ENCODE measurements around the gene AGAP5. TPM values are rescaled to one million over a fixed set of nuclear protein-coding genes. Genes with fewer than 3 reads are reported as not detected.

Gene AGAP5
- total and polyA plus RNA-seq, 2 of the 13 experiments (the other 11 are each of a cell fraction or from before 2014, with no cell fraction given), result 5.3 to 7.9 TPM

GRCh38 chr10:73625004-73625883 lies 72.7 kb downstream of the AGAP5 start (continued):
- TF ChIP-seq ZBTB10 (CRISPR knock-in tag; IDR thresholded peaks at IDR 0.05; ENCODE audit: borderline replicate concordance) (peak; percentile 89), CC2D1A (CRISPR knock-in tag; IDR thresholded peaks at IDR 0.05) (no peak), XBP1 (CRISPR knock-in tag; IDR thresholded peaks at IDR 0.05) (no peak), BATF2 (CRISPR knock-in tag; IDR thresholded peaks at IDR 0.05) (0 out of 2 replicates have a peak, but pooled peaks have one; percentile 62), ZZZ3 (CRISPR knock-in tag; IDR thresholded peaks at IDR 0.05; ENCODE audit: borderline replicate concordance) (no peak), POLR2A (IDR thresholded peaks at IDR 0.05; ENCODE audit: insufficient read depth in 1 of 2, low read depth in 2 of 2, low read length in 2 of 2) (0 out of 4 replicates have a peak, but pooled peaks of 1 of the 2 experiments have one; percentile 32), ZNF563 (CRISPR knock-in tag; IDR thresholded peaks at IDR 0.05) (0 out of 2 replicates have a peak, but pooled peaks have one; percentile 6), E2F5 (CRISPR knock-in tag; conservative IDR thresholded peaks at IDR 0.05) (no peak), NFKB2 (CRISPR knock-in tag; IDR thresholded peaks at IDR 0.05; ENCODE audit: borderline replicate concordance) (peak; percentile 61; the same call in 1 of the 2 replicates), ZBTB7B (CRISPR knock-in tag; IDR thresholded peaks at IDR 0.05) (no peak), KDM1A (CRISPR knock-in tag; IDR thresholded peaks at IDR 0.05) (no peak), ZBTB38 (CRISPR knock-in tag; IDR thresholded peaks at IDR 0.05) (no peak), RELA (CRISPR knock-in tag; IDR thresholded peaks at IDR 0.05) (no peak), MAFK (conservative IDR thresholded peaks at IDR 0.05 in 1 of 2, IDR thresholded peaks at IDR 0.05 in 1 of 2; ENCODE audit: low read length in 2 of 2) (no peak), RBFOX2 (IDR thresholded peaks at IDR 0.05; ENCODE audit: low read depth, low read length) (no peak), NAIF1 (CRISPR knock-in tag; IDR thresholded peaks at IDR 0.05; ENCODE audit: borderline replicate concordance) (no peak)
- TF ChIP-seq, protein P1, sequence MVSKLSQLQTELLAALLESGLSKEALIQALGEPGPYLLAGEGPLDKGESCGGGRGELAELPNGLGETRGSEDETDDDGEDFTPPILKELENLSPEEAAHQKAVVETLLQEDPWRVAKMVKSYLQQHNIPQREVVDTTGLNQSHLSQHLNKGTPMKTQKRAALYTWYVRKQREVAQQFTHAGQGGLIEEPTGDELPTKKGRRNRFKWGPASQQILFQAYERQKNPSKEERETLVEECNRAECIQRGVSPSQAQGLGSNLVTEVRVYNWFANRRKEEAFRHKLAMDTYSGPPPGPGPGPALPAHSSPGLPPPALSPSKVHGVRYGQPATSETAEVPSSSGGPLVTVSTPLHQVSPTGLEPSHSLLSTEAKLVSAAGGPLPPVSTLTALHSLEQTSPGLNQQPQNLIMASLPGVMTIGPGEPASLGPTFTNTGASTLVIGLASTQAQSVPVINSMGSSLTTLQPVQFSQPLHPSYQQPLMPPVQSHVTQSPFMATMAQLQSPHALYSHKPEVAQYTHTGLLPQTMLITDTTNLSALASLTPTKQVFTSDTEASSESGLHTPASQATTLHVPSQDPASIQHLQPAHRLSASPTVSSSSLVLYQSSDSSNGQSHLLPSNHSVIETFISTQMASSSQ (IDR thresholded peaks at IDR 0.05; ENCODE audit: low read depth), result no peak
- TF ChIP-seq, protein P1 (CRISPR knock-in tag; IDR thresholded peaks at IDR 0.05; ENCODE audit: borderline replicate concordance), result no peak
- TF ChIP-seq, protein P2, sequence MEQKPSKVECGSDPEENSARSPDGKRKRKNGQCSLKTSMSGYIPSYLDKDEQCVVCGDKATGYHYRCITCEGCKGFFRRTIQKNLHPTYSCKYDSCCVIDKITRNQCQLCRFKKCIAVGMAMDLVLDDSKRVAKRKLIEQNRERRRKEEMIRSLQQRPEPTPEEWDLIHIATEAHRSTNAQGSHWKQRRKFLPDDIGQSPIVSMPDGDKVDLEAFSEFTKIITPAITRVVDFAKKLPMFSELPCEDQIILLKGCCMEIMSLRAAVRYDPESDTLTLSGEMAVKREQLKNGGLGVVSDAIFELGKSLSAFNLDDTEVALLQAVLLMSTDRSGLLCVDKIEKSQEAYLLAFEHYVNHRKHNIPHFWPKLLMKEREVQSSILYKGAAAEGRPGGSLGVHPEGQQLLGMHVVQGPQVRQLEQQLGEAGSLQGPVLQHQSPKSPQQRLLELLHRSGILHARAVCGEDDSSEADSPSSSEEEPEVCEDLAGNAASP (CRISPR knock-in tag; IDR thresholded peaks at IDR 0.05; ENCODE audit: borderline replicate concordance), result no peak

Measured in HepG2 (cell line).